Mesendoderm (in vitro differentiated cells): Measurements from ENCODE around the gene CYTIP.

ENCODE experiments used
- DNase-seq: peaks from one replicate; pipeline ENCODE4 v3.0.0; 2013
- H2AK5ac ChIP-seq: 2 replicates; pipeline ENCODE4 v1.6.1; 2013; ENCODE audit warnings: low read length, inconsistent platforms
- H2BK120ac ChIP-seq: 2 replicates; pipeline ENCODE4 v1.6.1; 2013; ENCODE audit warnings: low read depth, mild to moderate bottlenecking, low read length, moderate library complexity, mixed read lengths
- H2BK15ac ChIP-seq: replicated peaks from 2 replicates; pipeline ENCODE4 v1.6.1; 2013; ENCODE audit warnings: low read depth, mild to moderate bottlenecking, moderate library complexity
- H2BK5ac ChIP-seq: 2 replicates; pipeline ENCODE4 v1.6.1; 2013; ENCODE audit warnings: low read length, inconsistent platforms
- H3K18ac ChIP-seq: 2 replicates; pipeline ENCODE4 v1.6.1; 2013; ENCODE audit warnings: mild to moderate bottlenecking, low read length, mixed read lengths
- H3K23ac ChIP-seq: one replicate; pipeline ENCODE4 v1.6.1; 2013; ENCODE audit warnings: low read length
- H3K27ac ChIP-seq: 2 replicates; pipeline ENCODE4 v1.5.1; 2013; ENCODE audit warnings: low read depth, mild to moderate bottlenecking, inconsistent platforms, low read length, moderate library complexity
- H3K27me3 ChIP-seq: 2 replicates; pipeline ENCODE4 v1.6.1; 2013; ENCODE audit warnings: low read length, control low read depth, mild to moderate bottlenecking, inconsistent platforms; ENCODE audit not compliant: insufficient read depth, poor library complexity
- H3K36me3 ChIP-seq: 2 replicates; pipeline ENCODE4 v1.6.1; 2013; ENCODE audit warnings: low read length, inconsistent platforms; ENCODE audit not compliant: control insufficient read depth, insufficient read depth
- H3K4ac ChIP-seq: one replicate; pipeline ENCODE4 v1.6.1; 2013; ENCODE audit warnings: low read depth, mild to moderate bottlenecking, low read length, moderate library complexity
- H3K4me1 ChIP-seq: 2 replicates; pipeline ENCODE4 v1.6.1; 2013; ENCODE audit warnings: low read depth, low read length, inconsistent platforms; ENCODE audit not compliant: control insufficient read depth
- H3K4me2 ChIP-seq: 2 replicates; pipeline ENCODE4 v1.6.1; 2013; ENCODE audit warnings: low read length
- H3K4me3 ChIP-seq: 2 replicates; pipeline ENCODE4 v1.5.1; 2013; ENCODE audit warnings: mild to moderate bottlenecking, low read length
- H3K56ac ChIP-seq: one replicate; pipeline ENCODE4 v1.6.1; 2013; ENCODE audit warnings: low read length
- H3K79me1 ChIP-seq: 2 replicates; pipeline ENCODE4 v1.6.1; 2013; ENCODE audit warnings: low read length, inconsistent platforms
- H3K79me2 ChIP-seq: 2 replicates; pipeline ENCODE4 v1.6.1; 2013; ENCODE audit warnings: mild to moderate bottlenecking, low read length; ENCODE audit not compliant: control insufficient read depth, insufficient read depth
- H3K9ac ChIP-seq: 2 replicates; pipeline ENCODE4 v1.6.1; 2013; ENCODE audit warnings: low read length, inconsistent platforms
- H4K5ac ChIP-seq: one replicate; pipeline ENCODE4 v1.6.1; 2013; ENCODE audit warnings: low read length
- H4K8ac ChIP-seq: one replicate; pipeline ENCODE4 v1.6.1; 2013; ENCODE audit warnings: low read depth, mild to moderate bottlenecking, control low read depth, low read length, moderate library complexity
- WGBS: extraction: QIAGEN DNeasy Blood & Tissue Kit; methylation state at CpG from one replicate; pipeline ENCODE4 v1.1.7; 2013; ENCODE audit warnings: low lambda C conversion rate, missing lambda C conversion rate; ENCODE audit not compliant: insufficient coverage; ENCODE audit errors: extremely low coverage; 5-methylcytosine and 5-hydroxymethylcytosine counted together

CYTIP gene

DNA sequence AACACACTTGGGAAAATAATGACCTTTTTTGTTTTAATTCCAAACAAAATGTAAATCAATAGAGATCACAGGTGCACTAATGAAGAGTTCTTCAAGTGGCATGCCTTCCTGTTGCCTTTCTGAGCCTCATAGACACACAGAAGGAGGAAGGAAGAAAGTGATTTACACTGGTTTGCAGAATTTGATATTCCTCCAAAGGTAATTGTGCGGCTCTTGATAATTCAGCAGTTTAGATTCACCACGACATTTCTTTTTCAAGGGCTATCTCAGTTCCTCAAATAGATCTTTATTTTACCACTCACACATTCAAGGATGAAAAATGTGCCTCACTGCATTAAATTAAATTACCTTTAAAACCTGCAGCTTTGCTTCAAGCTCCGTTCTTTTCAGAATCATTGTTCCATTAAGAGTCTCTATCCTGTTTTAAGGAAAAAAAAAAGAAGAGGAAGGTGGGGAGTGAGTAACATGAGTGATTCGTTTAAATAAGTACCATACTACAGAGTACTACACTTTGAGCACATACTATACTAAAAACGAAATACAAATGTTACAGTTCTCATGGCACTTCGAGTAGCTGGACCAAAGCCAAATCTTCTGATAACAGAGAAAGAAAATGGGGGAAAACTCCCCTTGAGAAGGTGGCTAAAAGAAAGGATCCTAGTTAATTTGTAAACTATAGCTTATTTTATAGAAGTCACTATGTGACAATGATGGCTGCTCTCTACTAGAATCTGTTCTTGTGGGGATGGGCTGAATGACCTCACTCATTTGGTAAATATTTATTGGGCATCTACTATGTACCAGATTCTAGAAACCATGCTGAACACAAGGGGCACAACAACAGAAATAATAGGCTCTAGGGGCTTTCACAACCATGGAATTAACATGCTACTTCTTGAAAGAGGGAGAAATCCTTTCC lies 16.6 kb downstream of the CYTIP start:
- WGBS = no CpG with 5 or more reads among the region's 6 CpGs
- H3K79me2 ChIP-seq = no peaks in the 10 kb centered on the region
- H2BK15ac ChIP-seq = no peak overlapping the region
- no peak overlapping the region for H3K56ac ChIP-seq
- H3K27me3 ChIP-seq = no peaks in the 10 kb centered on the region
- H2BK5ac ChIP-seq = no peak overlapping the region
- no peak overlapping the region for H3K18ac ChIP-seq
- H3K4me3 ChIP-seq = no peak overlapping the region
- no peak overlapping the region for H3K4ac ChIP-seq
- H2BK120ac ChIP-seq = no peak overlapping the region
- DNase-seq = no peak
- no peak overlapping the region for H3K27ac ChIP-seq
- no peak overlapping the region for H4K8ac ChIP-seq
- H3K36me3 ChIP-seq = no peaks in the 10 kb centered on the region
- no peak overlapping the region for H3K9ac ChIP-seq
- H3K23ac ChIP-seq = no peak overlapping the region
- no peaks in the 10 kb centered on the region for H3K79me1 ChIP-seq
- no peak overlapping the region for H3K4me2 ChIP-seq
- no peak overlapping the region for H2AK5ac ChIP-seq
- no peak overlapping the region for H4K5ac ChIP-seq
- no peaks in the 10 kb centered on the region for H3K4me1 ChIP-seq

DNA sequence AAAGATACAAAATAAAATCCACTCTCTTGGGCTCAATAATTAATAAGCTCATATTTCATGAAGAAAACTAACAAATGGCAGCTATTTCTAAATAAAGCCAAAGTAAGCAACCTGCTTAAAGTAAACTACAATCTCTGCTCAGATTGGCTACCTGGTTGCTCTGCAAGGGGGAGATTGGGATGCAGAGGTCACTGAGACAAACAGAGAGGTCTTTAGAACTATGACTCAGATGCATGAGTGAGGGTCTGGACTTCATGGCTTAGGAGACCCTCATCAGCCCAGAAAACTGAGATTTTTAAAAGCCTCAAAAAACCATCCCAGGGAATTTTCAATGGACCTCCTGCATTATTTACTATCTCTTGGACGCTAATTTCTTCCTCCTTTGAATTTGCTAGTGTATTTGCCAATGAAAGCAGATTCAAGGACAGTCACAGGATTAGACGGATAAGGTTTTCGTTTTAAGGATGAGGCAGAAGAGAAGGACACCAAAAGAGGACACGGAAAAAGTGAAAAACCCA lies 17.4 kb downstream of the CYTIP start:
- Histone ChIP-seq H3K23ac (no peak overlapping the region), H3K56ac (no peak overlapping the region), H3K79me1 (no peaks in the 10 kb centered on the region), H3K79me2 (no peaks in the 10 kb centered on the region), H4K5ac (no peak overlapping the region), H3K36me3 (no peaks in the 10 kb centered on the region), H3K4ac (no peak overlapping the region), H2BK15ac (no peak overlapping the region), H3K18ac (no peak overlapping the region), H2BK120ac (no peak overlapping the region), H3K27me3 (no peaks in the 10 kb centered on the region), H4K8ac (no peak overlapping the region), H2AK5ac (no peak overlapping the region), H3K4me2 (no peak overlapping the region), H3K4me1 (no peaks in the 10 kb centered on the region), H3K4me3 (no peak overlapping the region), H2BK5ac (no peak overlapping the region), H3K9ac (no peak overlapping the region), H3K27ac (no peak overlapping the region)
- WGBS = no CpG with 5 or more reads among the region's 4 CpGs
- DNase-seq = no peak

GRCh38 chr2:157424374-157424773 lies 19.5 kb downstream of the CYTIP start:
- Histone ChIP-seq H4K8ac (no peak overlapping the region), H3K4me1 (no peaks in the 10 kb centered on the region), H3K23ac (no peak overlapping the region), H3K56ac (no peak overlapping the region), H3K27me3 (no peaks in the 10 kb centered on the region), H2BK120ac (no peak overlapping the region), H3K4me3 (no peak overlapping the region), H2AK5ac (no peak overlapping the region), H3K9ac (no peak overlapping the region), H2BK5ac (no peak overlapping the region), H2BK15ac (no peak overlapping the region), H3K4me2 (no peak overlapping the region), H3K36me3 (no peaks in the 10 kb centered on the region), H3K79me1 (no peaks in the 10 kb centered on the region), H3K79me2 (no peaks in the 10 kb centered on the region), H3K27ac (no peak overlapping the region), H4K5ac (no peak overlapping the region), H3K4ac (no peak overlapping the region), H3K18ac (no peak overlapping the region)
- DNase-seq = no peak
- WGBS = no CpG with 5 or more reads among the region's 1 CpG

DNA sequence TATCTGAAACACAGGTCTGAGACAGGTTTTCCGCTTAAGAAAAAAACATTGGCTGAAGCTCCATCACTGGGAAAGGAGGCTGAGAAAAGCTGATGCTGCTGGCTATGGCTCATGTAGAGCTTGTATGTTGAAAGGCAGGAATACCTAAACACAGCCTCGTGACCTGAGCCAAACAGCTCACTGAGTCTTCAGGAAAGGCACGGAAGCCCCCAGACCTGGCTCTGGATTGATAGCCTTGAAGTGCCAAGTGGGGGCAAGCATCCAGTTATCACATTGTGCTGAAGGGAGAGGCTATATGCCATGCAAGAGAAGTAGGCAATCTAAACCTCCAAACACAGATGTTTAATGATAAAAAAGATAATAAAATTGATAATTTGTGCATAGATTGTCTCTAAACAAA lies 21.9 kb downstream of the CYTIP start:
- Histone ChIP-seq H2AK5ac (no peak overlapping the region), H3K79me1 (no peaks in the 10 kb centered on the region), H3K56ac (no peak overlapping the region), H3K18ac (no peak overlapping the region), H4K5ac (no peak overlapping the region), H3K4me3 (no peak overlapping the region), H3K4me1 (no peaks in the 10 kb centered on the region), H3K27me3 (no peaks in the 10 kb centered on the region), H4K8ac (no peak overlapping the region), H3K23ac (no peak overlapping the region), H3K4ac (no peak overlapping the region), H2BK120ac (no peak overlapping the region), H3K9ac (no peak overlapping the region), H3K79me2 (no peaks in the 10 kb centered on the region), H3K36me3 (no peaks in the 10 kb centered on the region), H3K4me2 (no peak overlapping the region), H2BK5ac (no peak overlapping the region), H2BK15ac (no peak overlapping the region), H3K27ac (no peak overlapping the region)
- no CpG with 5 or more reads among the region's 3 CpGs for WGBS
- DNase-seq = no peak

DNA sequence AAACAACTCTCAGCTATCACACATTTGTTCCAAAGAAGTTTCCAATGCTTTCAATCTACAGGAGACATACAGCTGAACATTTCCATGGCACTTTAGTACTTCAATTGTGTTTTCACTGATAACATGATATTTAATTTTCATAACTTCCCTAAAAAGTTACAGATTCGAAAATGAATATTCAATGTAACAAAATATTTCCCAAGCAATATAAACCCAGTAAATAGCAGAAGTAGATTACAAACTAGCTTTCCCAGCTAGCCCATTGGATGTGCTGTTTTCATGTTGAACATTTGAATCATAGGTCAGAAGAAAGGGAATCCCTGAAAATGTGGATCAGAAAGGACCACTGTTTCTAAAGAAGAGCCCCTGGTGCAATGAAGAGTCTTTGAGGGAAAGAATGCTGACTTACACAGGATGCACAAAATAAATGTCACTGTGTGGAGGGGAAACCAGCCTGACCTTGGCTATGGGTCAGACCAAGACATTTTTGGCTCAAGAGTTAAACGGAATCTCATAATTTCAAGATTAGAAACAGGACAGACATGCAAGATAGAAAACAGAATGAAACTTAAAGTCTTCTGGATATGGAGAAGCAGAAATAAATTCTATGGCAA lies 22.5 kb downstream of the CYTIP start:
- no peaks in the 10 kb centered on the region for H3K4me1 ChIP-seq
- H3K79me1 ChIP-seq = no peaks in the 10 kb centered on the region
- H3K27ac ChIP-seq = no peak overlapping the region
- H3K56ac ChIP-seq = no peak overlapping the region
- H4K8ac ChIP-seq = no peak overlapping the region
- H3K9ac ChIP-seq = no peak overlapping the region
- no peak overlapping the region for H2BK5ac ChIP-seq
- no peak for DNase-seq
- H3K36me3 ChIP-seq = no peaks in the 10 kb centered on the region
- H2BK120ac ChIP-seq = no peak overlapping the region
- H3K27me3 ChIP-seq = no peaks in the 10 kb centered on the region
- H3K23ac ChIP-seq = no peak overlapping the region
- no peak overlapping the region for H2AK5ac ChIP-seq
- no peak overlapping the region for H3K4me2 ChIP-seq
- no CpG with 5 or more reads among the region's 2 CpGs for WGBS
- no peak overlapping the region for H3K4ac ChIP-seq
- H4K5ac ChIP-seq = no peak overlapping the region
- no peak overlapping the region for H2BK15ac ChIP-seq
- H3K18ac ChIP-seq = no peak overlapping the region
- H3K4me3 ChIP-seq = no peak overlapping the region
- H3K79me2 ChIP-seq = no peaks in the 10 kb centered on the region
